GM10266 (cell line): ENCODE measurements around the gene KCNS1.

Experiments
- DNase-seq: peaks from one replicate; pipeline ENCODE4 v3.0.0; 2012; ENCODE audit errors: extremely low spot score
- TF ChIP-seq, protein P1 (sequence below): IDR thresholded peaks from 2 replicates; pipeline ENCODE4 v1.5.1; 2012; ENCODE audit warnings: mild to moderate bottlenecking, low read depth; ENCODE audit not compliant: control insufficient read depth, insufficient read depth; ENCODE audit errors: missing control alignments

KCNS1 gene

DNA sequence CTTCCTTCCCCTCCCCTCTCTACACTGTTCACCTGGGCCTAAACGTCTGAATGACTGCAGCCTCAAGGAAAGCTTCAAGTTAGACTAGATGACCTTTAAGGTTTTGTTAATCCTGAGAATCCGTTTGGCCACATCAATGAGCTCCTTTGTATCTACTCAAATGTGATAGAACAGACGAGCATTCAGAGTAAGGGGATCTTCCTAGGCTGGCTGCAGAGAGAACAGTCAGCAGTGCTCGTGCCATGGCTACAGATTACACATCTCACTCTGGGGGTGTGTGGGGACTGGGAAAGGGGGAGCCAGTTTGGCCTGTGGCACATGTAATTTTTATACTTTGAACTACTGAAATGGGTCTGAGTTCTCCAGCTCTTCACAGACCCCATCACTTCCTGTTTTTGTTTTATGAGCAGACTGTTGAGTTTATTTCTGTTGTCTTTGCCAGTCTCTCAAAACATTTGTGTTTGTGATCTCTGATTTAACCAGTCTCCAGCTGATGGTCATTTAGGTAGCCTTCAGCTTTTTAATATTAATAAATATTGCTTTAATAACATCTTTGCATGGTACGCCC lies 50.9 kb downstream of the KCNS1 start:
- TF ChIP-seq, protein P1, sequence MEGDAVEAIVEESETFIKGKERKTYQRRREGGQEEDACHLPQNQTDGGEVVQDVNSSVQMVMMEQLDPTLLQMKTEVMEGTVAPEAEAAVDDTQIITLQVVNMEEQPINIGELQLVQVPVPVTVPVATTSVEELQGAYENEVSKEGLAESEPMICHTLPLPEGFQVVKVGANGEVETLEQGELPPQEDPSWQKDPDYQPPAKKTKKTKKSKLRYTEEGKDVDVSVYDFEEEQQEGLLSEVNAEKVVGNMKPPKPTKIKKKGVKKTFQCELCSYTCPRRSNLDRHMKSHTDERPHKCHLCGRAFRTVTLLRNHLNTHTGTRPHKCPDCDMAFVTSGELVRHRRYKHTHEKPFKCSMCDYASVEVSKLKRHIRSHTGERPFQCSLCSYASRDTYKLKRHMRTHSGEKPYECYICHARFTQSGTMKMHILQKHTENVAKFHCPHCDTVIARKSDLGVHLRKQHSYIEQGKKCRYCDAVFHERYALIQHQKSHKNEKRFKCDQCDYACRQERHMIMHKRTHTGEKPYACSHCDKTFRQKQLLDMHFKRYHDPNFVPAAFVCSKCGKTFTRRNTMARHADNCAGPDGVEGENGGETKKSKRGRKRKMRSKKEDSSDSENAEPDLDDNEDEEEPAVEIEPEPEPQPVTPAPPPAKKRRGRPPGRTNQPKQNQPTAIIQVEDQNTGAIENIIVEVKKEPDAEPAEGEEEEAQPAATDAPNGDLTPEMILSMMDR: no peak
- no peak for DNase-seq

- no peak for DNase-seq
- TF ChIP-seq, protein P1: no peak
Observed at GRCh38 chr20:45049438-45049837, 51.5 kb downstream of the KCNS1 start.

DNA sequence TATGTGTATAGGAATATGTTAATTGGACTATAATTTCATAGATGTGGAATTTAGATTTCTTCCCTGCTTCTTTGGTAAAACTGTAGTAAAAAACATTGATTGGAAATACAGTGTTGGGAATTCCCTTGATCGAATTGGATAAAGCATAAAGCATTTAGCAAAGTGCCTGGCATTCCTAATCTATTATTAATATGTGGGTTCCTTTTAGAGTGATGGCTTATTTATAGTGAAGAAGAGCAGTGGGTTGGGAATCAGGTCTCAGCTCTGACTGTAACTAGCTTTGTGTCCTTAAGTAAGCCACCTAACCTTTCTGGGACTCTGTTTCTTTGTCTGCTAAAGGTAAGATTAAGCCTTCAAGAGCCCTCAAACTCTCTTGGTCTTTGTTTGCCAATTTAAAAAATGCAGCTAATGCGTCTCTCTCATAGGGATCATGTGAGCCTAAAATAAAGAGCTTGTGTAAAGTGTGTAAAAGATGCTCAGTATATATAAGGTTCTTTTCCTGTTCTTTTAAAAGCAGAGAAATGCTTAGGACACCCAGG lies 53.3 kb downstream of the KCNS1 start:
- no peak for DNase-seq
- TF ChIP-seq, protein P1: no peak

- no peak for DNase-seq
- TF ChIP-seq, protein P1: no peak
Observed at GRCh38 chr20:45044601-45045000, 56.3 kb downstream of the KCNS1 start.

GRCh38 chr20:45044084-45044573 lies 56.8 kb downstream of the KCNS1 start:
- TF ChIP-seq, protein P1: peak; percentile 51
- peak; percentile 47 for DNase-seq

GRCh38 chr20:45042978-45043377 lies 57.9 kb downstream of the KCNS1 start:
- DNase-seq: no peak
- TF ChIP-seq, protein P1: no peak
